ENCODE measurements around the gene MAGEA9B.
"Not testable (repeated sequence)": the region's sequence is repeated elsewhere in the genome, so short reads cannot be mapped to it uniquely, and the experiment has no call there.

MAGEA9B gene

DNA sequence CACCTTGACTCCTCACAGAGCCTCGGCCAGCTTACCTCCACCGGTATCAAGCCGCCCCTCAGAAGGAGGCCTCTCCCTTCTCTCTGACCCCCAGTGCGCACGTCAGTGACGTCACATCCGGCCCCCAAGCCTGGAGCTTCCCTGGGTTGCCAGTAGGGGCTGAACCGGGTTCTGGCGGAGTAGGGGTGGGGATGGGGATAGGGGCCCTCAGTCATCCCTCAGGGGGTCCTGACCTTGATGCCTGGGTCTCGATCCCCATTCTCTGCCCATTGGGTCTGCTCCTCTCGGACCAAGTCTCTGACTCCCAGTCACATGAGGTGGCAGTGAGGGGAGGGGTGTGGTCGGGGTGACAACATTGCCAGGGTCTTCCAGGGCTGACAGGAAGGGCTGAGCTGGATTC, at the start of gene MAGEA9B:
TSS of gene MAGEA9B (minus strand) at position 101 of the 400 bp plus-strand sequence. CDS start 4,280 bp downstream, outside the sequence.
- not testable (repeated sequence) for H3K4me2 ChIP-seq (ENCODE audit: low read depth, low read length); H3K4me1 ChIP-seq (ENCODE audit: low read length); H3K36me3 ChIP-seq (replicated peaks; ENCODE audit: insufficient read depth, low read length); H3K4me3 ChIP-seq (ENCODE audit: low read length); DNase-seq; H3F3A ChIP-seq (ENCODE audit: insufficient read depth, low read length); H2AFZ ChIP-seq (ENCODE audit: low read length); H3K9me2 ChIP-seq (replicated peaks; ENCODE audit: insufficient read depth, low read length); H4K20me1 ChIP-seq (ENCODE audit: insufficient read depth, low read length); H3K79me2 ChIP-seq (ENCODE audit: low read length); H3K27ac ChIP-seq (ENCODE audit: low read length); H3K27me3 ChIP-seq (replicated peaks; ENCODE audit: insufficient read depth, low read length); H3K9ac ChIP-seq (ENCODE audit: low read length); H3K9me3 ChIP-seq (replicated peaks; ENCODE audit: insufficient read depth, low read length)

DNA sequence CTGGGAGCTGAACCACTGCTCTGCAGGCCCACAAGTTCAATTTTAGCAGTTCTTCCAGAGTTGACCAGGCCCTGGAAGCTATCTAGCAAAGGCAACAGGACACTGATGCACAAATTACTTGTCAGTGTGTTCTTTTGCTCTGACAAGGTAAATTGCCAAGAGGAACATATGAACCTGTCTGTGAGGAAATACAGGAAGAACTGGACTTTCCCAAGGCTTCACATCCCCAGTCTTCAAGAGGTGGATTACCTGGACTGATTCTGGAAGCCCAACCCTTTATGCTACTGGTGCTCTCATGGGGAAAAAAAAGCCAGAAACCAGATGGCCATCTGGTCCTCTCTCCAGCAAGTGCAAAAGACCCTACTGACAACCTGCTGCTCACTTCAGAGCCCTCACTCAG, 46.3 kb upstream of the MAGEA9B start:
- H3K36me3 ChIP-seq (replicated peaks; ENCODE audit: insufficient read depth, low read length): no peaks in the 10 kb centered on the region
- TF ChIP-seq EZH2 (optimal IDR thresholded peaks at IDR 0.05; ENCODE audit: low read depth, low read length) (no peak), EZH2phosphoT487 (IDR thresholded peaks at IDR 0.05; ENCODE audit: low read length) (no peak), CTCF (IDR thresholded peaks at IDR 0.05; ENCODE audit: low read length) (no peak)
- no peaks in the 10 kb centered on the region for H3K9me2 ChIP-seq (replicated peaks; ENCODE audit: insufficient read depth, low read length)
- no peaks in the 10 kb centered on the region for H3K9me3 ChIP-seq (replicated peaks; ENCODE audit: insufficient read depth, low read length)
- H4K20me1 ChIP-seq (ENCODE audit: insufficient read depth, low read length): no peaks in the 10 kb centered on the region
- no peak overlapping the region for H3K4me2 ChIP-seq (ENCODE audit: low read depth, low read length)
- DNase-seq: no peak
- no peak overlapping the region for H3K9ac ChIP-seq (ENCODE audit: low read length)
- no peaks in the 10 kb centered on the region; the same call in 1 of the 2 replicates for H3F3A ChIP-seq (ENCODE audit: insufficient read depth, low read length)
- no peak overlapping the region for H3K4me3 ChIP-seq (ENCODE audit: low read length)
- H3K79me2 ChIP-seq (ENCODE audit: low read length): peaks cover 20% of the 10 kb centered on the region
- H2AFZ ChIP-seq (ENCODE audit: low read length): no peak overlapping the region
- H3K27me3 ChIP-seq (replicated peaks; ENCODE audit: insufficient read depth, low read length): no peaks in the 10 kb centered on the region
- H3K4me1 ChIP-seq (ENCODE audit: low read length): no peaks in the 10 kb centered on the region; the same call in 1 of the 2 replicates
- no peak overlapping the region for H3K27ac ChIP-seq (ENCODE audit: low read length)

- Histone ChIP-seq H3F3A (ENCODE audit: insufficient read depth, low read length) (no peaks in the 10 kb centered on the region; the same call in 1 of the 2 replicates), H3K9me2 (replicated peaks; ENCODE audit: insufficient read depth, low read length) (no peaks in the 10 kb centered on the region), H3K9me3 (replicated peaks; ENCODE audit: insufficient read depth, low read length) (no peaks in the 10 kb centered on the region), H3K4me3 (ENCODE audit: low read length) (peak within 1 kb of the TSS; percentile 71), H3K36me3 (replicated peaks; ENCODE audit: insufficient read depth, low read length) (no peaks in the 10 kb centered on the region), H3K27me3 (replicated peaks; ENCODE audit: insufficient read depth, low read length) (no peaks in the 10 kb centered on the region), H4K20me1 (ENCODE audit: insufficient read depth, low read length) (no peaks in the 10 kb centered on the region), H3K9ac (ENCODE audit: low read length) (peak within 1 kb of the TSS; percentile 48; the same call in 1 of the 2 replicates), H3K4me2 (ENCODE audit: low read depth, low read length) (peak within 1 kb of the TSS; percentile 31), H3K4me1 (ENCODE audit: low read length) (no peaks in the 10 kb centered on the region; the same call in 1 of the 2 replicates), H2AFZ (ENCODE audit: low read length) (peak within 1 kb of the TSS; percentile 89), H3K79me2 (ENCODE audit: low read length) (peaks cover 23% of the 10 kb centered on the region), H3K27ac (ENCODE audit: low read length) (no peak within 1 kb of the TSS)
- no peak for TF ChIP-seq EZH2phosphoT487 (IDR thresholded peaks at IDR 0.05; ENCODE audit: low read length)
- TF ChIP-seq CTCF (IDR thresholded peaks at IDR 0.05; ENCODE audit: low read length): no peak
- TF ChIP-seq EZH2 (optimal IDR thresholded peaks at IDR 0.05; ENCODE audit: low read depth, low read length): no peak
- peak; percentile 66 for DNase-seq
Observed at GRCh38 chrX:149631234-149632165, 44.2 kb upstream of the MAGEA9B start, which contains the start of gene TMEM185A. TMEM185A (minus strand) TSS chrX:149631792; CDS start chrX:149631580, 212 bp downstream.

Data from MM.1S (cell line).